ENCODE data around the gene QSER1.
"Not testable (repeated sequence)": the region's sequence is repeated elsewhere in the genome, so short reads cannot be mapped to it uniquely, and the experiment has no call there.

Gene QSER1

DNA sequence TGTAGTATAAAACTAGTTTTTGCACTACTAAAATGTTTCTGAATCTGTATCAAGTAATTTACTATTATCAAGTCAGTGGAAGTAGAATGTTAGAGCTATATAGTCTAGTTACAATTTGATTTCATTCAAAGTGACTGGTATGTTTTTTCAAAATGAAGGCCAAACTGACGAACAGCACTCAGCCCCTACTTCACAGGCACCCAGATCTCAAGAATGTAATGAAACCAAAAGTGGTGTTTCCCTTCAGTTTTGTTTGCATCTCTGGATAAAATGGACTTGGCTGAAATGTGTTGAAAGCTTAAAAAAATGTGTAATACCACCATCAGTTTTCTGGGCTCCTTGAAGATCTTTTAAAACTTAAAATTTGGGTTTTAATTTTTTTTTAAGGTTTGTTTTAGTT lies 46.4 kb downstream of the QSER1 start:
- H3K4me3 ChIP-seq (ENCODE audit: low read depth, low read length) = no peak overlapping the region
- H3K4me1 ChIP-seq (ENCODE audit: control insufficient read depth, insufficient read depth, low read length) = peaks cover 2% of the 10 kb centered on the region
- peaks cover 14% of the 10 kb centered on the region for H3K36me3 ChIP-seq (ENCODE audit: control insufficient read depth, insufficient read depth, low read length)
- no peaks in the 10 kb centered on the region for H3K9me3 ChIP-seq (ENCODE audit: control insufficient read depth, insufficient read depth, low read length)
- no peaks in the 10 kb centered on the region for H3K27me3 ChIP-seq (ENCODE audit: control insufficient read depth, insufficient read depth, low read length)
- H3K9ac ChIP-seq (ENCODE audit: low read depth, low read length) = no peak overlapping the region

DNA sequence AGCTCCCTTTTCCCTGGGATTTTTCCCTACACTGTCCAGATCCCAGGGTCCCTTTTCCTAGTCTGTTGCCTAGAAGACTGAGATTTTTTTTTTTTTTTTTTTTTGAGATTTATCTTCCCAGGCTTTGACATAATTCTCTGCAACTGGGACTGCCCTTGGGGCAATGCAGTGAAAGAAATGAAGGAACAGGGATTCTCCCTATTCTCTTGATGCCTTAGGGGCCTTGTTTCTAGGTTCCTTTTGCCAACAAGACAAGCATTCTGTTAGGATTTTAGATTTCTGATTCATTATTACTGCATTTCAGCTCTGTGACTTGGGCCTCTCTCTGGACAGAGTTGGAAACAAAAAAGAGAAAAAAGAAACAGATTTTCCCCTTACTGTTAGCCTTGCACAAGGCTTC lies 47.3 kb downstream of the QSER1 start:
- no peaks in the 10 kb centered on the region for H3K9me3 ChIP-seq (ENCODE audit: control insufficient read depth, insufficient read depth, low read length)
- no peak overlapping the region for H3K9ac ChIP-seq (ENCODE audit: low read depth, low read length)
- peaks cover 7% of the 10 kb centered on the region for H3K36me3 ChIP-seq (ENCODE audit: control insufficient read depth, insufficient read depth, low read length)
- no peaks in the 10 kb centered on the region for H3K27me3 ChIP-seq (ENCODE audit: control insufficient read depth, insufficient read depth, low read length)
- H3K4me3 ChIP-seq (ENCODE audit: low read depth, low read length) = no peak overlapping the region
- peaks cover 2% of the 10 kb centered on the region for H3K4me1 ChIP-seq (ENCODE audit: control insufficient read depth, insufficient read depth, low read length)

DNA sequence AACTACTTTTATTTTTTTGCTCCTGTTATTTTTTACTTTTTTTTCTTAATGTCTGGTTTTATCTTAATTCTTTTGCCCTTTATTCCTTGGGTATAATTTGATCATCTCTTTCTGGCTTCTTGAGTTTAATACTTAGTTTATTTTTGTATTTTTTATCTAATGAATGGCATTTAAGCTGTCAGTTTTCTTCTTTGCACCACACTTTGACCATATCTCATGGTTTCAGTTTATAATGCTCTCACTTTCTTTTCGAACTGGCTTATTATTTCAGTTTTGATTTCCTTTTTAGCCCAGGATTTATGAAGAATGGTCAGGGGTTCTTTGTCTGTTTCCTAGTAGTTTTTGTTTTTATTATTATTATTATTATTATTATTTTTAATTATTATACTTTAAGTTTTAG lies 48.3 kb downstream of the QSER1 start:
- Histone ChIP-seq H3K27me3 (ENCODE audit: control insufficient read depth, insufficient read depth, low read length) (no peaks in the 10 kb centered on the region), H3K4me1 (ENCODE audit: control insufficient read depth, insufficient read depth, low read length) (peaks cover 2% of the 10 kb centered on the region), H3K9me3 (ENCODE audit: control insufficient read depth, insufficient read depth, low read length) (no peaks in the 10 kb centered on the region), H3K9ac (ENCODE audit: low read depth, low read length) (no peak overlapping the region), H3K36me3 (ENCODE audit: control insufficient read depth, insufficient read depth, low read length) (no peaks in the 10 kb centered on the region), H3K4me3 (ENCODE audit: low read depth, low read length) (no peak overlapping the region)

DNA sequence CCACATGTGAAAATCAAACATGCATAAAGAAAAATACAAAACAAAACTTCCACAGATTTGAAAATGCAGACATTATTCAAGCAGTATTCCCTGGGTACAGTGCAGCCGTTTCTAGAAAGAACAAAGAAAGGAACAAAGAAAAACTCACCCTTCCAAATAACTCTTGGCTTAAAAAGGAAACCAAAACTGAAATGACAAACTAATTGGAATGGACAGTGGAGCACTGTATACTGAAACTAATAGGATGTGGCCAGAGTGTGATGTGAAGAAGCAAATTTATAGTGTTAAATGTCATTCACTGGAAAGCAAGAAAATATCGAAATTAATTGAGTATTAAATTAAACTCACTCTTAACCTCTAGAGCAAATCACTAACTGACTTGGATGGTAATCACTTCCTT lies 55.4 kb downstream of the QSER1 start:
- Histone ChIP-seq H3K4me3 (ENCODE audit: low read depth, low read length) (no peak overlapping the region), H3K27me3 (ENCODE audit: control insufficient read depth, insufficient read depth, low read length) (no peaks in the 10 kb centered on the region), H3K9ac (ENCODE audit: low read depth, low read length) (no peak overlapping the region), H3K36me3 (ENCODE audit: control insufficient read depth, insufficient read depth, low read length) (no peaks in the 10 kb centered on the region), H3K9me3 (ENCODE audit: control insufficient read depth, insufficient read depth, low read length) (no peaks in the 10 kb centered on the region), H3K4me1 (ENCODE audit: control insufficient read depth, insufficient read depth, low read length) (no peaks in the 10 kb centered on the region)

DNA sequence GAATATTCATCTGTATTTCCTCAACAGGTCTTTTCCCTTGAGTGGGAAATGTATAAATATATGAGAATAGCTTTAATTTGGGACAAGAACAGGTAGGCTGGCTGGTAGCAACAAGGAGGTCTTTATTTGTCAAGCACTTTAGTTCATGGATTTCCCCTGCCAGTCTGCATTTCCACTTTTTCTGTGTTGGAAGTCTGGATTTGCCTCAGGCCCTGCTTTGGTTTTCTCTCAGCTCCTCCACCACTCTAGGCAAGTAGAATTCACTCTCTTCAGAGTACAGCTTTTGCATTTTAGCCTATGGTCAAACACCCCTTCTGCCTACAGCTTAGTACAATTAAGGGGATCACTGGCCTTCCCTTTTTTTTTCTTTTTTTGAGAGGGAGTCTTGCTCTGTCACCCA lies 57.1 kb downstream of the QSER1 start:
- Histone ChIP-seq H3K9ac (ENCODE audit: low read depth, low read length) (no peak overlapping the region), H3K27me3 (ENCODE audit: control insufficient read depth, insufficient read depth, low read length) (no peaks in the 10 kb centered on the region), H3K4me1 (ENCODE audit: control insufficient read depth, insufficient read depth, low read length) (no peaks in the 10 kb centered on the region), H3K9me3 (ENCODE audit: control insufficient read depth, insufficient read depth, low read length) (no peaks in the 10 kb centered on the region), H3K36me3 (ENCODE audit: control insufficient read depth, insufficient read depth, low read length) (no peaks in the 10 kb centered on the region), H3K4me3 (ENCODE audit: low read depth, low read length) (no peak overlapping the region)

DNA sequence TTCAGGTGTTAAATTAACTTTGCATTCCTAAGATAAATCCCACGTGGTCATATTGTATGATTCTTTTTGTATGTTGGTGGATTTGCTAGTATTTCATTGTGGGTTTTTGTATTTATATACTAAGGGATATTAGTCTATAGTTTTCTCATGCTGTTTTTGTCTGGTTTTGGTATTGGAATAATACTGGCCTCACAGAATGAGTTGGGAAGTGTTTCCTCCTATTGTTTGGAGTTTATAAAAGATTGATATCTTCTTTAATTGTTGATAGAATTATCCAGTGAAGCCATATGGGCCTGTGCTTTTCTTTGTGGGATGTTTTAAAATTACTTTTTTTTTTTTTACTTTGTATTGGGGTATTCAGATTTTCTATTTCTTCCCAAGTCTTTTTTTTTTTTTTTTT lies 59.8 kb downstream of the QSER1 start:
- no peaks in the 10 kb centered on the region for H3K9me3 ChIP-seq (ENCODE audit: control insufficient read depth, insufficient read depth, low read length)
- H3K4me3 ChIP-seq (ENCODE audit: low read depth, low read length) = no peak overlapping the region
- H3K36me3 ChIP-seq (ENCODE audit: control insufficient read depth, insufficient read depth, low read length) = peaks cover 9% of the 10 kb centered on the region
- no peaks in the 10 kb centered on the region for H3K27me3 ChIP-seq (ENCODE audit: control insufficient read depth, insufficient read depth, low read length)
- H3K9ac ChIP-seq (ENCODE audit: low read depth, low read length) = no peak overlapping the region
- no peaks in the 10 kb centered on the region for H3K4me1 ChIP-seq (ENCODE audit: control insufficient read depth, insufficient read depth, low read length)

DNA sequence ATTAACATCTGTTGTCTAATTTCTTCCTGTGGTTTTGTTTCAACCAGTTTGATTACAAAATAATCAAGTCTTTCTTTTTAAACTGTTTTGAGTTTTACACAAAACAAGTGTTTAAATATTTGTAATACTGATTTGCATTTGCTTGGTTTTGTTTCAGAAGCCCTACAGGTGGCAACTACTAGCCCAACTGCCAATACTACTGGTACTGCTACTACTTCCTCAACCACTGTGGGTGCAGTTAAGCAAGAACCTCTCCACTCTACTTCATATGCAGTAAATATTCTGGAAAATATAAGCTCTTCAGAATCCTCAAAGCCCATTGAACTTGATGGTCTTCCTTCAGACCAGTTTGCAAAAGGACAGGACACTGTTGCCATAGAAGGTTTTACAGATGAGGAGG lies 61.1 kb downstream of the QSER1 start:
- H3K9me3 ChIP-seq (ENCODE audit: control insufficient read depth, insufficient read depth, low read length) = no peaks in the 10 kb centered on the region
- peaks cover 13% of the 10 kb centered on the region for H3K36me3 ChIP-seq (ENCODE audit: control insufficient read depth, insufficient read depth, low read length)
- no peaks in the 10 kb centered on the region for H3K27me3 ChIP-seq (ENCODE audit: control insufficient read depth, insufficient read depth, low read length)
- no peak overlapping the region for H3K9ac ChIP-seq (ENCODE audit: low read depth, low read length)
- no peaks in the 10 kb centered on the region for H3K4me1 ChIP-seq (ENCODE audit: control insufficient read depth, insufficient read depth, low read length)
- no peak overlapping the region for H3K4me3 ChIP-seq (ENCODE audit: low read depth, low read length)

DNA sequence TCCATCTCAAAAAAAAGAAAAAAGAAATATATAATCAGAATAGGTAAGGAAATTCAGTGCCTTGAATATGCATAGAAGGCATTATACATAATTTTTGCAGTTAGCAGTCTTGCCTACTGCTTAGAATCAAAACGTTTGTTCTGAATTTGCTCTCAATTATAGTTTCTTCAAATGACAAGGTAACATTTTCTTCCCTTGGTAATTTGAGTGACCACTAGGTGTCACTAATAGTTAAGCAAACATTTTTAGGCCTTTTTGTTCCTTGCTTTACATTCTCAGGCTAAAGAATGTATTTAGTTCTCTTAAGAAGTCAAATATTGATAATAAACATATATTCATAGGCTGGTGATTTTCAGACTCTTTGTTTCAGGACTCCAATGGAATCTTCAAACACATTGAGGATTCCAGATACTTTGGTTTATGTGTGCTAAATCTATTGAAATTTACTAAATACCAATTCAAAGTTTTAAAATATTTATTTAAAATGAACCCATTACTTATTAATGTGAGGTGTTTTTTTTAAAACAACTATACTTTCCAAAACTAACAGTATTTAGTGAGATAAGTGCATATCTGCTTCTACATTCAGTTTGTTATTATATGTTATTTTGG lies 68.0 kb downstream of the QSER1 start:
- H3K36me3 ChIP-seq (ENCODE audit: control insufficient read depth, insufficient read depth, low read length) = peaks cover 17% of the 10 kb centered on the region
- no peak overlapping the region for H3K4me3 ChIP-seq (ENCODE audit: low read depth, low read length)
- no peaks in the 10 kb centered on the region for H3K4me1 ChIP-seq (ENCODE audit: control insufficient read depth, insufficient read depth, low read length)

DNA sequence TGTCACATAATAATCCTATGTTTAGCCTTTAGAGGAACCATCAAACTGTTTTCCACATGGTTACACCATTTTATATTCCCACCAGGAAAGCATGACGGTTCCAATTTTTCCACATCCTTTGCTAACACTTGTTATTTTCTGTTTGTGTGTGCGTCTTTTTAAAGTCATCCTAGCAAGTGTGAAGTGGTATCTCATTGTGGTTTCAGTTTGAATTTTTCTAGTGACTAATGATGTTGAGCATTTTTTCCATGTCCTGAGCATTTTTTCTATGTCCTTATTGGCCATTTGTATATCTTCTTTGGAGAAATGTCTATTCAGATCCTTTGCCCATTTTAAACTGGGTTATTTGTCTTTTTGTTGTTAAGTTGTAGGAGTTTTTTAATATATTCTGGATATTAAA lies 69.4 kb downstream of the QSER1 start:
- Histone ChIP-seq H3K36me3 (ENCODE audit: control insufficient read depth, insufficient read depth, low read length) (peaks cover 10% of the 10 kb centered on the region), H3K4me3 (ENCODE audit: low read depth, low read length) (no peak overlapping the region), H3K27me3 (ENCODE audit: control insufficient read depth, insufficient read depth, low read length) (no peaks in the 10 kb centered on the region), H3K9me3 (ENCODE audit: control insufficient read depth, insufficient read depth, low read length) (no peaks in the 10 kb centered on the region), H3K4me1 (ENCODE audit: control insufficient read depth, insufficient read depth, low read length) (no peaks in the 10 kb centered on the region), H3K9ac (ENCODE audit: low read depth, low read length) (no peak overlapping the region)

More for the DNA sequence above, 68.0 kb downstream of the QSER1 start:
- H3K9ac ChIP-seq (ENCODE audit: low read depth, low read length) = no peak overlapping the region
- H3K9me3 ChIP-seq (ENCODE audit: control insufficient read depth, insufficient read depth, low read length) = no peaks in the 10 kb centered on the region
- no peaks in the 10 kb centered on the region for H3K27me3 ChIP-seq (ENCODE audit: control insufficient read depth, insufficient read depth, low read length)

DNA sequence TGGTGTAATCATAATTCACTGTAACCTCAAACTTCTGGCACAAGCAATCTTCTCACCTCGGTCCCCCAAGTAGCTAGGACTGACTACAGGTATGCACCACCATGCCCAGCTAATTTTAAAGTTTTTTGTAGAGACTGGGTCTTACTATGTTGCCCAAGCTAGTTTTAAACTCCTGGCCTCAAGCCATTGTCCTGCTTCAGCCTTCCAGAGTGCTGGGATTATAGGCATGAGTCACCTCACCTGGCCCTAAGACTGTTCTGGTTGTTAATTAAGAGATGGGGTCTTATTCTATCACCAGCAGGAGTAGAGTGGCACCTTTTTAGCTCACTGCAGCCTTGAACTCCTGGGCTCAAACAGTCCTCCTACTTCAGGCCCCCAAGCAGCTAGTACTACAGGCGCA lies 71.1 kb downstream of the QSER1 start:
- no peak overlapping the region for H3K9ac ChIP-seq (ENCODE audit: low read depth, low read length)
- H3K4me3 ChIP-seq (ENCODE audit: low read depth, low read length) = no peak overlapping the region
- no peaks in the 10 kb centered on the region for H3K27me3 ChIP-seq (ENCODE audit: control insufficient read depth, insufficient read depth, low read length)
- H3K9me3 ChIP-seq (ENCODE audit: control insufficient read depth, insufficient read depth, low read length) = no peaks in the 10 kb centered on the region
- peaks cover 11% of the 10 kb centered on the region for H3K36me3 ChIP-seq (ENCODE audit: control insufficient read depth, insufficient read depth, low read length)
- no peaks in the 10 kb centered on the region for H3K4me1 ChIP-seq (ENCODE audit: control insufficient read depth, insufficient read depth, low read length)

DNA sequence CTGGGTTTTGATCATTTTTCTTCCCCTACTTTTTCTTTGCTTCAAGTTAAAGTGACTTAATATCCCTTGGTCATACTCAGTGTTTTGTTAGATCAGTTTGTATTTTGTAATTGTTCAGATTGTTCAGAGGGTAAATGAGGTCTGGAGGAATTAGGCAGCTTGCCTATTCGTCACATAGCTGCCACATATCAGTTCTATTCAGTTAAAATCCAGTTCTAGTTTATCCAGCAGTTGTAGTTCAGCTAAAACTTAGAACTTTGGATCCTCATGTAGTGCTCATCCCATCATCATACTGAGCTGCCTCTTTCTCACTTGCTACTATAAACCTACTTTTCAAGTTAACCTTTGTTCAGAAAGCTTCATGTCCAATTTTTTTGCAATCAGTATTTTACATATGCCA lies 75.9 kb downstream of the QSER1 start:
- no peaks in the 10 kb centered on the region for H3K9me3 ChIP-seq (ENCODE audit: control insufficient read depth, insufficient read depth, low read length)
- no peaks in the 10 kb centered on the region for H3K27me3 ChIP-seq (ENCODE audit: control insufficient read depth, insufficient read depth, low read length)
- H3K4me1 ChIP-seq (ENCODE audit: control insufficient read depth, insufficient read depth, low read length) = no peaks in the 10 kb centered on the region
- H3K9ac ChIP-seq (ENCODE audit: low read depth, low read length) = no peak overlapping the region
- H3K36me3 ChIP-seq (ENCODE audit: control insufficient read depth, insufficient read depth, low read length) = peaks cover 21% of the 10 kb centered on the region
- no peak overlapping the region for H3K4me3 ChIP-seq (ENCODE audit: low read depth, low read length)

DNA sequence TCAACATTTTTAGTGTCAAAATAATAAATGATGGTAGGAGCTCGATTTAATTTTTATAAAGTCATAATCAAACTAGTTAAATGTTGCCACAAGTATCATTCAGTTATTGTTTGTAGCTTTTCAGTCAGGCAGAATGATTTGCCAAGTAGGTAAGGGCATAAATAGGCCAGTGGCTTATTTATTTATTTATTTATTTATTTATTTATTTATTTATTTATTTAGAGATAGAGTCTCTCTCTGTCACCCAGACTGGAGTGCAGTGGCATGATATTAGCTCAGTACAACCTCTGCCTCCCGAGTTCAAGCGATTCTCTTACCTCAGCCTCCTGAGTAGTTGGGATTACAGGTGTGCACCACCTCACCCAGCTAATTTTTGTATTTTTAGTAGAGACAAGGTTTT lies 79.6 kb downstream of the QSER1 start:
- peaks cover 24% of the 10 kb centered on the region for H3K36me3 ChIP-seq (ENCODE audit: control insufficient read depth, insufficient read depth, low read length)
- not testable (repeated sequence) for H3K9me3 ChIP-seq (ENCODE audit: control insufficient read depth, insufficient read depth, low read length); H3K27me3 ChIP-seq (ENCODE audit: control insufficient read depth, insufficient read depth, low read length); H3K4me1 ChIP-seq (ENCODE audit: control insufficient read depth, insufficient read depth, low read length); H3K9ac ChIP-seq (ENCODE audit: low read depth, low read length); H3K4me3 ChIP-seq (ENCODE audit: low read depth, low read length)

All from iPS-15b (cell line).